H9 (cell line): ENCODE results near the gene SF1. TPM values are rescaled to one million over a fixed set of nuclear protein-coding genes. Genes with fewer than 3 reads are reported as not detected.

Source experiments
- DNase-seq: peaks from one replicate; pipeline ENCODE4 v3.0.0-alpha.2; 2017
- H2AFZ ChIP-seq: one replicate; pipeline ENCODE4 v1.6.1; 2013; ENCODE audit warnings: mild to moderate bottlenecking, low read length, control low read depth, moderate library complexity
- H2AK5ac ChIP-seq: 2 replicates; pipeline ENCODE4 v1.6.1; 2013; ENCODE audit warnings: low read length, control low read depth, mixed read lengths; ENCODE audit not compliant: insufficient read length
- H2BK120ac ChIP-seq: one replicate; pipeline ENCODE4 v1.6.1; 2013; ENCODE audit warnings: low read depth, mild to moderate bottlenecking, low read length, control low read depth, inconsistent platforms; ENCODE audit not compliant: poor library complexity, severe bottlenecking
- H2BK12ac ChIP-seq: 2 replicates; pipeline ENCODE4 v1.6.1; 2013; ENCODE audit warnings: low read length, control low read depth, mixed read lengths, low read depth; ENCODE audit not compliant: insufficient read length
- H2BK15ac ChIP-seq: 2 replicates; pipeline ENCODE4 v1.6.1; 2013; ENCODE audit warnings: low read depth, low read length, control low read depth
- H2BK20ac ChIP-seq: one replicate; pipeline ENCODE4 v1.6.1; 2013; ENCODE audit warnings: low read depth, mild to moderate bottlenecking, low read length, control low read depth, inconsistent platforms; ENCODE audit not compliant: poor library complexity, severe bottlenecking
- H2BK5ac ChIP-seq: 2 replicates; pipeline ENCODE4 v1.6.1; 2013; ENCODE audit warnings: low read length, control low read depth, mixed read lengths; ENCODE audit not compliant: insufficient read length
- H3K14ac ChIP-seq: 2 replicates; pipeline ENCODE4 v1.6.1; 2013; ENCODE audit warnings: low read length, control low read depth; ENCODE audit not compliant: insufficient read depth
- H3K18ac ChIP-seq: 2 replicates; pipeline ENCODE4 v1.6.1; 2013; ENCODE audit warnings: low read depth, mild to moderate bottlenecking, mixed read lengths, low read length, control low read depth; ENCODE audit not compliant: insufficient read length
- H3K23ac ChIP-seq: 2 replicates; pipeline ENCODE4 v1.6.1; 2013; ENCODE audit warnings: low read length, control low read depth, mixed read lengths, low read depth; ENCODE audit not compliant: insufficient read length
- H3K23me2 ChIP-seq: 2 replicates; pipeline ENCODE4 v1.6.1; 2013; ENCODE audit warnings: low read depth, mild to moderate bottlenecking, mixed read lengths, low read length, control low read depth; ENCODE audit not compliant: insufficient read length, poor library complexity, severe bottlenecking
- H3K27ac ChIP-seq: 2 replicates; pipeline ENCODE4 v1.5.1; 2013; ENCODE audit warnings: low read length, control low read depth, mixed read lengths, low read depth; ENCODE audit not compliant: insufficient read length
- H3K27me3 ChIP-seq: 2 replicates; pipeline ENCODE4 v1.6.1; 2013; ENCODE audit warnings: low read length, control low read depth, inconsistent platforms; ENCODE audit not compliant: insufficient read depth
- H3K4ac ChIP-seq: 2 replicates; pipeline ENCODE4 v1.6.1; 2013; ENCODE audit warnings: low read depth, mild to moderate bottlenecking, control low read depth, inconsistent platforms, low read length, moderate library complexity
- H3K4me1 ChIP-seq: 2 replicates; pipeline ENCODE4 v1.6.1; 2013; ENCODE audit warnings: low read length, control low read depth, inconsistent platforms; ENCODE audit not compliant: insufficient read depth
- H3K4me2 ChIP-seq: 2 replicates; pipeline ENCODE4 v1.6.1; 2013; ENCODE audit warnings: low read length, control low read depth, mixed read lengths; ENCODE audit not compliant: insufficient read length, insufficient read depth
- H3K56ac ChIP-seq: 2 replicates; pipeline ENCODE4 v1.6.1; 2013; ENCODE audit warnings: low read depth, mild to moderate bottlenecking, mixed read lengths, low read length, control low read depth; ENCODE audit not compliant: insufficient read length
- H3K79me1 ChIP-seq: 2 replicates; pipeline ENCODE4 v1.6.1; 2013; ENCODE audit warnings: low read depth, mild to moderate bottlenecking, moderate library complexity, low read length, control low read depth, inconsistent platforms; ENCODE audit not compliant: insufficient read depth, poor library complexity, severe bottlenecking
- H3K79me2 ChIP-seq: 2 replicates; pipeline ENCODE4 v1.6.1; 2013; ENCODE audit warnings: low read length, control low read depth, inconsistent platforms; ENCODE audit not compliant: insufficient read depth
- H3K9ac ChIP-seq: 2 replicates; pipeline ENCODE4 v1.6.1; 2013; ENCODE audit warnings: low read length, control low read depth, mixed read lengths; ENCODE audit not compliant: insufficient read length; ENCODE audit errors: extremely low read depth
- H3K9me3 ChIP-seq: one replicate; pipeline ENCODE4 v1.6.1; 2013; ENCODE audit warnings: low read depth, low read length, inconsistent platforms; ENCODE audit not compliant: control insufficient read depth
- H3T11ph ChIP-seq: one replicate; pipeline ENCODE4 v1.6.1; 2013; ENCODE audit warnings: mild to moderate bottlenecking, low read length, control low read depth, inconsistent platforms
- H4K20me1 ChIP-seq: one replicate; pipeline ENCODE4 v1.6.1; 2013; ENCODE audit not compliant: control insufficient read depth, insufficient read length, insufficient read depth
- H4K5ac ChIP-seq: 2 replicates; pipeline ENCODE4 v1.6.1; 2013; ENCODE audit warnings: low read depth, mild to moderate bottlenecking, mixed read lengths, low read length, control low read depth; ENCODE audit not compliant: insufficient read length
- H4K8ac ChIP-seq: replicated peaks from 2 replicates; pipeline ENCODE4 v1.6.1; 2013; ENCODE audit warnings: low read length, control low read depth, mixed read lengths, low read depth; ENCODE audit not compliant: insufficient read length
- H4K91ac ChIP-seq: 2 replicates; pipeline ENCODE4 v1.6.1; 2013; ENCODE audit warnings: low read depth, mild to moderate bottlenecking, moderate library complexity, mixed read lengths, low read length, control low read depth; ENCODE audit not compliant: insufficient read length
- H3K27ac Mint-ChIP-seq, 3 experiments: 2 replicates in 2 of 3; 3 replicates in 1 of 3; pipeline ENCODE4 v1.8.0; 2020 to 2021; ENCODE audit warnings: mixed read lengths in 3 of 3, mild to moderate bottlenecking in 1 of 3, moderate library complexity in 1 of 3
- H3K27me3 Mint-ChIP-seq: 2 replicates; pipeline ENCODE4 v1.8.0; 2021; ENCODE audit warnings: low read depth, mild to moderate bottlenecking, moderate library complexity, mixed read lengths
- H3K36me3 Mint-ChIP-seq, 3 experiments: 2 replicates in 2 of 3; 3 replicates in 1 of 3; pipeline ENCODE4 v1.8.0; 2020 to 2021; ENCODE audit warnings: low read depth in 3 of 3, mixed read lengths in 3 of 3; ENCODE audit not compliant: insufficient read depth in 1 of 3
- H3K4me1 Mint-ChIP-seq, 2 experiments: 2 replicates each; pipeline ENCODE4 v1.8.0; 2020; ENCODE audit warnings: mixed read lengths in 2 of 2
- H3K4me3 Mint-ChIP-seq, 2 experiments: 2 replicates in 1 of 2; 3 replicates in 1 of 2; pipeline ENCODE4 v1.8.0; 2020 to 2021; ENCODE audit warnings: mild to moderate bottlenecking in 2 of 2, mixed read lengths in 2 of 2, moderate library complexity in 1 of 2
- H3K9me3 Mint-ChIP-seq, 2 experiments: 2 replicates in 1 of 2; 3 replicates in 1 of 2; pipeline ENCODE4 v1.8.0; 2020; ENCODE audit warnings: mild to moderate bottlenecking in 2 of 2, mixed read lengths in 2 of 2, moderate library complexity in 1 of 2
- WGBS: extraction: QIAGEN DNeasy Blood & Tissue Kit; methylation state at CpG from one replicate; pipeline ENCODE4 v1.1.7; 2013; ENCODE audit warnings: missing lambda C conversion rate, low lambda C conversion rate, mixed read lengths; ENCODE audit not compliant: insufficient read length; ENCODE audit errors: extremely low coverage; 5-methylcytosine and 5-hydroxymethylcytosine counted together
- total RNA-seq: library from RNA; stranded (reverse); gene quantifications from 2 replicates; pipeline ENCODE4 v1.2.1, GENCODE V29; 2021
- TF ChIP-seq, protein P1 (sequence below): fragments of 200-600 bp; sonication (generic); conservative IDR thresholded peaks from 3 replicates; pipeline ENCODE4 v1.8.0; 2021; ENCODE audit warnings: antibody characterized with exemption, mild to moderate bottlenecking

SF1 gene
- total RNA-seq, 1 experiment from 2014 or later: 528 TPM

GRCh38 chr11:64792482-64792881, 14.1 kb upstream of the SF1 start:
- no peak overlapping the region for H3K18ac ChIP-seq
- H3K14ac ChIP-seq: no peak overlapping the region
- no peak overlapping the region for H2BK15ac ChIP-seq
- H3K4me1 ChIP-seq: no peaks in the 10 kb centered on the region
- no peaks in the 10 kb centered on the region for H3K79me1 ChIP-seq
- H3T11ph ChIP-seq: no peak overlapping the region
- H3K9me3 ChIP-seq: no peaks in the 10 kb centered on the region
- H3K23ac ChIP-seq: no peak overlapping the region
- H3K36me3 Mint-ChIP-seq: peaks cover 0 to 15% (median 6%) of the 10 kb centered on the region in 3 experiments; a peak in 2 of 7 replicates
- H3K4me2 ChIP-seq: no peak overlapping the region
- H3K4me3 Mint-ChIP-seq: no peak overlapping the region; a peak in 1 of 5 replicates
- 0 out of 4 replicates have a peak, but pooled peaks cover 0 to 2% of the 10 kb centered on the region in 2 experiments for H3K4me1 Mint-ChIP-seq
- H2AFZ ChIP-seq: no peak overlapping the region
- no peak overlapping the region for H4K8ac ChIP-seq
- H3K9ac ChIP-seq: no peak overlapping the region
- no peak overlapping the region for H2BK5ac ChIP-seq
- H3K27ac ChIP-seq: no peak overlapping the region
- H3K23me2 ChIP-seq: no peaks in the 10 kb centered on the region
- H3K27me3 ChIP-seq: no peaks in the 10 kb centered on the region
- H3K9me3 Mint-ChIP-seq: no peaks in the 10 kb centered on the region
- H4K5ac ChIP-seq: no peak overlapping the region
- no peaks in the 10 kb centered on the region for H4K20me1 ChIP-seq
- TF ChIP-seq, protein P1, sequence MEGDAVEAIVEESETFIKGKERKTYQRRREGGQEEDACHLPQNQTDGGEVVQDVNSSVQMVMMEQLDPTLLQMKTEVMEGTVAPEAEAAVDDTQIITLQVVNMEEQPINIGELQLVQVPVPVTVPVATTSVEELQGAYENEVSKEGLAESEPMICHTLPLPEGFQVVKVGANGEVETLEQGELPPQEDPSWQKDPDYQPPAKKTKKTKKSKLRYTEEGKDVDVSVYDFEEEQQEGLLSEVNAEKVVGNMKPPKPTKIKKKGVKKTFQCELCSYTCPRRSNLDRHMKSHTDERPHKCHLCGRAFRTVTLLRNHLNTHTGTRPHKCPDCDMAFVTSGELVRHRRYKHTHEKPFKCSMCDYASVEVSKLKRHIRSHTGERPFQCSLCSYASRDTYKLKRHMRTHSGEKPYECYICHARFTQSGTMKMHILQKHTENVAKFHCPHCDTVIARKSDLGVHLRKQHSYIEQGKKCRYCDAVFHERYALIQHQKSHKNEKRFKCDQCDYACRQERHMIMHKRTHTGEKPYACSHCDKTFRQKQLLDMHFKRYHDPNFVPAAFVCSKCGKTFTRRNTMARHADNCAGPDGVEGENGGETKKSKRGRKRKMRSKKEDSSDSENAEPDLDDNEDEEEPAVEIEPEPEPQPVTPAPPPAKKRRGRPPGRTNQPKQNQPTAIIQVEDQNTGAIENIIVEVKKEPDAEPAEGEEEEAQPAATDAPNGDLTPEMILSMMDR: no peak
- no peak overlapping the region for H3K27ac Mint-ChIP-seq
- H3K56ac ChIP-seq: no peak overlapping the region
- no peak overlapping the region for H4K91ac ChIP-seq
- no CpG with 5 or more reads among the region's 4 CpGs for WGBS
- H2BK120ac ChIP-seq: no peak overlapping the region
- no peaks in the 10 kb centered on the region for H3K79me2 ChIP-seq
- no peak for DNase-seq
- H3K27me3 Mint-ChIP-seq: no peaks in the 10 kb centered on the region
- no peak overlapping the region for H2BK20ac ChIP-seq
- H3K4ac ChIP-seq: no peak overlapping the region
- no peak overlapping the region for H2AK5ac ChIP-seq
- no peak overlapping the region for H2BK12ac ChIP-seq
